NCI-H2171 treated with DMSO at 0.1 percent for 48 hours (cell line): ENCODE measurements around the gene CLPX.
"Not testable (repeated sequence)": the region's sequence is repeated elsewhere in the genome, so short reads cannot be mapped to it uniquely, and the experiment has no call there.

ENCODE experiments used
- DNase-seq: peaks from one replicate; lab custom pipeline; 2025; lab: John Stamatoyannopoulos, UW

CLPX gene

GRCh38 chr15:65101891-65102708 lies 83.0 kb downstream of the CLPX start:
- no peak for DNase-seq

- no peak for DNase-seq
Measured at GRCh38 chr15:65101411-65101890, 83.7 kb downstream of the CLPX start.

- no peak for DNase-seq
Measured at GRCh38 chr15:65100442-65100841, 84.7 kb downstream of the CLPX start.

- DNase-seq = not testable (repeated sequence)
Measured at GRCh38 chr15:65099801-65100200, 85.3 kb downstream of the CLPX start.

GRCh38 chr15:65099336-65099735 lies 85.8 kb downstream of the CLPX start:
- DNase-seq = no peak
